ENCODE results near the gene ZNF70.

DNA sequence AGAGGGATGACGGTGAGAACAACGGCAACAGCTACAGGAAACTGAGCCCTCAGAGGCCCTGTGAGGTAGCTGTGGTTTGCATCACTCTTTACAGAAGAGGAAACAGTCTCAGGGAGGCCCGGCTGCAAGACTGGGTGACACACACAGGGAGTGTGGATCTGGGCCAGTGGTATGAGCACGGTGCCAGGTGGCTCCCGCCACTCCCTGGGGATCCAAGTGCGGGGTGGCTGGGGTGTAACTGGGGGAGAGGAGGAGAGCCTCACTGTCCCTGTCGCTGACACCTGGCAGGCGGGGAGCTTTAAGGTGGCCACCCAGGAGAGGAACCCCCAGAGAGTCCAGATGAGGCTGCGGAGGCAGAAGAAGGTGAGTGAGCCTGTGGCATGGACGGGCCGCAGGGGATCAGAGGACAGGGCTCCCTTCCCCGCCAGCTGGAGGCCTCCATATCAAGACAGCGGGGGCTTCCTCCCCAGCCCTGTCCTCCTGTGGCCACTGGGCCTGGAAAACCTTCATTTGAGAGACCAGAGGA lies 54.5 kb downstream of the ZNF70 start:
- TF ChIP-seq, protein P1, sequence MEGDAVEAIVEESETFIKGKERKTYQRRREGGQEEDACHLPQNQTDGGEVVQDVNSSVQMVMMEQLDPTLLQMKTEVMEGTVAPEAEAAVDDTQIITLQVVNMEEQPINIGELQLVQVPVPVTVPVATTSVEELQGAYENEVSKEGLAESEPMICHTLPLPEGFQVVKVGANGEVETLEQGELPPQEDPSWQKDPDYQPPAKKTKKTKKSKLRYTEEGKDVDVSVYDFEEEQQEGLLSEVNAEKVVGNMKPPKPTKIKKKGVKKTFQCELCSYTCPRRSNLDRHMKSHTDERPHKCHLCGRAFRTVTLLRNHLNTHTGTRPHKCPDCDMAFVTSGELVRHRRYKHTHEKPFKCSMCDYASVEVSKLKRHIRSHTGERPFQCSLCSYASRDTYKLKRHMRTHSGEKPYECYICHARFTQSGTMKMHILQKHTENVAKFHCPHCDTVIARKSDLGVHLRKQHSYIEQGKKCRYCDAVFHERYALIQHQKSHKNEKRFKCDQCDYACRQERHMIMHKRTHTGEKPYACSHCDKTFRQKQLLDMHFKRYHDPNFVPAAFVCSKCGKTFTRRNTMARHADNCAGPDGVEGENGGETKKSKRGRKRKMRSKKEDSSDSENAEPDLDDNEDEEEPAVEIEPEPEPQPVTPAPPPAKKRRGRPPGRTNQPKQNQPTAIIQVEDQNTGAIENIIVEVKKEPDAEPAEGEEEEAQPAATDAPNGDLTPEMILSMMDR (conservative IDR thresholded peaks at IDR 0.05; ENCODE audit: low read depth, low read length) = no peak
- TF ChIP-seq EZH2 (IDR thresholded peaks at IDR 0.05; ENCODE audit: borderline replicate concordance, low read depth, low read length, poor library complexity, severe bottlenecking) = no peak

Data from A673 (cell line).